Activated gamma-delta T cell treated with Interleukin-2 at 50 U/mL for 16 hours (primary cell): ENCODE results near the gene DPPA3.
"Not testable (repeated sequence)": the region's sequence is repeated elsewhere in the genome, so short reads cannot be mapped to it uniquely, and the experiment has no call there.

Experiments
- DNase-seq: peaks from one replicate; pipeline ENCODE4 v3.0.0-alpha.2; 2020

The DPPA3 gene

GRCh38 chr12:7731486-7731885, 20.3 kb downstream of the DPPA3 start:
- no peak for DNase-seq

- DNase-seq: no peak
Measured at GRCh38 chr12:7732993-7733392, 21.8 kb downstream of the DPPA3 start.

- DNase-seq: no peak
Measured at GRCh38 chr12:7747246-7747645, 36.0 kb downstream of the DPPA3 start, which contains the start of gene CLEC4C. TSS of gene CLEC4C (minus strand) at chr12:7747375. CDS start at chr12:7747348, 27 bp downstream.

- DNase-seq: no peak
Measured at GRCh38 chr12:7748852-7749251, 37.6 kb downstream of the DPPA3 start.

- no peak for DNase-seq
Measured at GRCh38 chr12:7749442-7749841, 38.2 kb downstream of the DPPA3 start.

- no peak for DNase-seq
Measured at GRCh38 chr12:7750350-7750749, 39.1 kb downstream of the DPPA3 start.

GRCh38 chr12:7751394-7751793, 40.2 kb downstream of the DPPA3 start:
- no peak for DNase-seq

- DNase-seq: not testable (repeated sequence)
Measured at GRCh38 chr12:7751941-7752922, 41.0 kb downstream of the DPPA3 start.

GRCh38 chr12:7755668-7756067, 44.4 kb downstream of the DPPA3 start:
- DNase-seq: not testable (repeated sequence)

- no peak for DNase-seq
Measured at GRCh38 chr12:7756993-7757392, 45.8 kb downstream of the DPPA3 start.

GRCh38 chr12:7758766-7759140, 47.5 kb downstream of the DPPA3 start:
- no peak for DNase-seq
